Activated T-cell treated with anti-CD3 and anti-CD28 coated beads, Interleukin-2, amount 50 U/mL, for 72 hours (primary cell): ENCODE results near the gene TUBD1. TPM values are rescaled to one million over a fixed set of nuclear protein-coding genes. Genes with fewer than 3 reads are reported as not detected.
"Not testable (repeated sequence)": the region's sequence is repeated elsewhere in the genome, so short reads cannot be mapped to it uniquely, and the experiment has no call there.

ENCODE experiments used
- ATAC-seq, 2 donors: fragments of 150-1000 bp; cut with Tn5 transposase; replicated peaks in 1 of 2; 2 replicates each; pipeline ENCODE4 v1.10.0; 2021; ENCODE audit warnings: moderate library complexity in 2 of 2, mild to moderate bottlenecking in 1 of 2
- DNase-seq, 2 donors: peaks; one replicate each; pipeline ENCODE4 v3.0.0; 2021 to 2022; ENCODE audit warnings: mixed read lengths in 1 of 2
- H3K27ac Mint-ChIP-seq: one replicate; pipeline ENCODE4 v1.8.0; 2022; ENCODE audit warnings: mild to moderate bottlenecking, moderate library complexity, mixed read lengths
- H3K27me3 Mint-ChIP-seq: one replicate; pipeline ENCODE4 v1.8.0; 2022; ENCODE audit warnings: low read depth, mixed read lengths
- H3K36me3 Mint-ChIP-seq, 2 donors: one replicate each; pipeline ENCODE4 v1.8.0; 2022; ENCODE audit warnings: mixed read lengths in 2 of 2, mild to moderate bottlenecking in 1 of 2; ENCODE audit not compliant: insufficient read depth in 2 of 2
- H3K4me1 Mint-ChIP-seq: one replicate; pipeline ENCODE4 v1.8.0; 2022; ENCODE audit warnings: low read depth, mixed read lengths
- H3K4me3 Mint-ChIP-seq, 2 donors: one replicate each; pipeline ENCODE4 v1.8.0; 2022; ENCODE audit warnings: mild to moderate bottlenecking in 2 of 2, mixed read lengths in 2 of 2, moderate library complexity in 2 of 2
- H3K9me3 Mint-ChIP-seq, 2 donors: one replicate each; pipeline ENCODE4 v1.8.0; 2022; ENCODE audit warnings: mixed read lengths in 2 of 2
- total RNA-seq, 2 donors: library from RNA; stranded (reverse); gene quantifications; one replicate each; pipeline ENCODE4 v1.2.3, GENCODE V29; 2022

The TUBD1 gene
- total RNA-seq, 2 donors from 2014 or later: 13.8 to 14.3 TPM

- Mint-ChIP-seq H3K27me3 (no peaks in the 10 kb centered on the region), H3K9me3 (no peaks in the 10 kb centered on the region), H3K36me3 (peaks cover 0 to 13% of the 10 kb centered on the region in 2 donors), H3K4me1 (peaks cover 10% of the 10 kb centered on the region), H3K27ac (no peak overlapping the region), H3K4me3 (no peak overlapping the region)
- DNase-seq (no peak), ATAC-seq (no peak)
Observed at GRCh38 chr17:59863616-59864015, 29.1 kb downstream of the TUBD1 start.

- Mint-ChIP-seq H3K4me1 (peaks cover 28% of the 10 kb centered on the region), H3K27me3 (no peaks in the 10 kb centered on the region), H3K36me3 (peaks cover 0 to 10% of the 10 kb centered on the region in 2 donors), H3K27ac (peak overlapping the region; percentile 81), H3K4me3 (no peak overlapping the region), H3K9me3 (no peaks in the 10 kb centered on the region)
- ATAC-seq: peak; percentile 52 to 72
- DNase-seq: no peak
Observed at GRCh38 chr17:59859444-59860025, 33.2 kb downstream of the TUBD1 start.

- Mint-ChIP-seq H3K4me3 (no peak overlapping the region), H3K9me3 (no peaks in the 10 kb centered on the region), H3K36me3 (peaks cover 0 to 10% of the 10 kb centered on the region in 2 donors), H3K4me1 (peaks cover 33% of the 10 kb centered on the region), H3K27ac (peak overlapping the region; percentile 81), H3K27me3 (no peaks in the 10 kb centered on the region)
- ATAC-seq (no peak), DNase-seq (no peak)
Observed at GRCh38 chr17:59858932-59859331, 33.8 kb downstream of the TUBD1 start.

- no peak overlapping the region for H3K4me3 Mint-ChIP-seq
- H3K4me1 Mint-ChIP-seq: peaks cover 39% of the 10 kb centered on the region
- no peak for DNase-seq
- no peaks in the 10 kb centered on the region for H3K9me3 Mint-ChIP-seq
- no peaks in the 10 kb centered on the region for H3K27me3 Mint-ChIP-seq
- H3K36me3 Mint-ChIP-seq: peaks cover 0 to 11% of the 10 kb centered on the region in 2 donors
- no peak for ATAC-seq
- H3K27ac Mint-ChIP-seq: peak overlapping the region; percentile 71
Observed at GRCh38 chr17:59858167-59858816, 34.5 kb downstream of the TUBD1 start.

- no peak for ATAC-seq
- H3K4me1 Mint-ChIP-seq: peaks cover 51% of the 10 kb centered on the region
- peak overlapping the region; percentile 1 for H3K27ac Mint-ChIP-seq
- H3K27me3 Mint-ChIP-seq: no peaks in the 10 kb centered on the region
- H3K4me3 Mint-ChIP-seq: no peak overlapping the region
- no peaks in the 10 kb centered on the region for H3K9me3 Mint-ChIP-seq
- peaks cover 2 to 9% of the 10 kb centered on the region in 2 donors for H3K36me3 Mint-ChIP-seq
- no peak for DNase-seq
Observed at GRCh38 chr17:59856859-59857794, 35.6 kb downstream of the TUBD1 start.

- not testable (repeated sequence) for H3K36me3 Mint-ChIP-seq, H3K4me3 Mint-ChIP-seq, H3K9me3 Mint-ChIP-seq, DNase-seq, H3K27ac Mint-ChIP-seq, ATAC-seq, H3K27me3 Mint-ChIP-seq
- H3K4me1 Mint-ChIP-seq: peaks cover 70% of the 10 kb centered on the region
Observed at GRCh38 chr17:59853919-59854729, 38.6 kb downstream of the TUBD1 start.

- DNase-seq (peak; percentile 58 to 74), ATAC-seq (peak; percentile 53 to 75)
- H3K4me3 Mint-ChIP-seq: peak overlapping the region; percentile 41 to 47
- H3K27ac Mint-ChIP-seq: peak overlapping the region; percentile 58
- no peaks in the 10 kb centered on the region for H3K9me3 Mint-ChIP-seq
- H3K4me1 Mint-ChIP-seq: peaks cover 70% of the 10 kb centered on the region
- no peaks in the 10 kb centered on the region for H3K27me3 Mint-ChIP-seq
- peaks cover 2 to 4% of the 10 kb centered on the region in 2 donors for H3K36me3 Mint-ChIP-seq
Observed at GRCh38 chr17:59853168-59853918, 39.4 kb downstream of the TUBD1 start.

GRCh38 chr17:59852847-59853167, 39.9 kb downstream of the TUBD1 start:
- peak overlapping the region in 1 of 2 donors; percentile 47 for H3K4me3 Mint-ChIP-seq
- H3K36me3 Mint-ChIP-seq, ATAC-seq, DNase-seq, H3K9me3 Mint-ChIP-seq, H3K27me3 Mint-ChIP-seq: not testable (repeated sequence)
- H3K27ac Mint-ChIP-seq: peak overlapping the region; percentile 58
- H3K4me1 Mint-ChIP-seq: peaks cover 72% of the 10 kb centered on the region

GRCh38 chr17:59851439-59852375, 41.0 kb downstream of the TUBD1 start:
- Mint-ChIP-seq H3K4me1 (peaks cover 77% of the 10 kb centered on the region), H3K36me3 (peaks cover 6 to 7% of the 10 kb centered on the region in 2 donors), H3K9me3 (no peaks in the 10 kb centered on the region), H3K27me3 (no peaks in the 10 kb centered on the region), H3K27ac (peak overlapping the region; percentile 58), H3K4me3 (no peak overlapping the region)
- DNase-seq (no peak), ATAC-seq (no peak)

- H3K4me3 Mint-ChIP-seq, DNase-seq, H3K27me3 Mint-ChIP-seq, H3K9me3 Mint-ChIP-seq, ATAC-seq, H3K36me3 Mint-ChIP-seq: not testable (repeated sequence)
- H3K27ac Mint-ChIP-seq: peak overlapping the region; percentile 70
- peaks cover 86% of the 10 kb centered on the region for H3K4me1 Mint-ChIP-seq
Observed at GRCh38 chr17:59850311-59850710, 42.4 kb downstream of the TUBD1 start.

- peak; percentile 60 to 78 for ATAC-seq
- Mint-ChIP-seq H3K4me3 (peak overlapping the region; percentile 60 to 69), H3K9me3 (no peaks in the 10 kb centered on the region), H3K4me1 (peaks cover 94% of the 10 kb centered on the region), H3K27ac (peak overlapping the region; percentile 85), H3K27me3 (no peaks in the 10 kb centered on the region), H3K36me3 (peaks cover 6 to 7% of the 10 kb centered on the region in 2 donors)
- DNase-seq: peak; percentile 80 to 89
Observed at GRCh38 chr17:59848778-59849177, 44.0 kb downstream of the TUBD1 start.
